ENCODE results near the gene PRPSAP1. TPM values are rescaled to one million over a fixed set of nuclear protein-coding genes. Genes with fewer than 3 reads are reported as not detected.

Gene PRPSAP1
- total and polyA plus RNA-seq, 2 of the 8 experiments (the other 6 are each of a cell fraction or from before 2014, with no cell fraction given): 32.0 to 54.2 TPM

- Histone ChIP-seq H2AFZ (ENCODE audit: low read length) (no peak overlapping the region), H3K79me2 (ENCODE audit: control insufficient read depth in 1 of 2, insufficient read depth in 2 of 2, low read length in 2 of 2) (no peaks in the 10 kb centered on the region), H4K8ac (ENCODE audit: extremely low read depth, insufficient read depth, low read length) (no peak overlapping the region), H3K79me1 (ENCODE audit: low read depth, low read length) (no peaks in the 10 kb centered on the region), H3K36me3 (ENCODE audit: control insufficient read depth in 2 of 4, insufficient read depth in 4 of 4, low read length in 3 of 4) (peaks cover 0 to 4% (median 0%) of the 10 kb centered on the region in 4 experiments; a peak in 1 of 8 replicates), H2BK15ac (ENCODE audit: low read length) (no peak overlapping the region), H3K18ac (ENCODE audit: extremely low read depth, low read length) (no peak overlapping the region), H3K9me3 (ENCODE audit: insufficient read depth in 2 of 2, low read depth in 1 of 2, low read length in 1 of 2) (no peaks in the 10 kb centered on the region), H3K27me3 (replicated peaks in 1 of 4; ENCODE audit: control insufficient read depth in 3 of 4, extremely low read depth in 1 of 4, insufficient read depth in 3 of 4, low read length in 3 of 4) (no peaks in the 10 kb centered on the region), H3K4me3 (ENCODE audit: extremely low read depth in 1 of 4, insufficient read depth in 2 of 4, low read depth in 3 of 4, low read length in 4 of 4) (no peak overlapping the region), H3K56ac (replicated peaks; ENCODE audit: insufficient read length, low read depth, low read length) (no peak overlapping the region), H3K23me2 (ENCODE audit: low read depth, low read length) (no peaks in the 10 kb centered on the region), H3K4me2 (ENCODE audit: insufficient read depth in 1 of 2, low read depth in 2 of 2, low read length in 2 of 2) (no peak overlapping the region), H2BK12ac (ENCODE audit: low read depth, low read length) (no peak overlapping the region), H3K9ac (replicated peaks in 1 of 4; ENCODE audit: extremely low read depth in 1 of 4, low read depth in 3 of 4, low read length in 3 of 4) (no peak overlapping the region), H3K14ac (ENCODE audit: insufficient read length) (no peak overlapping the region), H2BK20ac (ENCODE audit: low read length) (no peak overlapping the region), H2BK120ac (replicated peaks; ENCODE audit: low read depth, low read length) (no peak overlapping the region), H3K27ac (ENCODE audit: low read depth, low read length) (no peak overlapping the region), H2BK5ac (ENCODE audit: low read depth, low read length) (no peak overlapping the region), H2AK5ac (ENCODE audit: low read depth, low read length) (no peak overlapping the region), H3K23ac (ENCODE audit: insufficient read length) (no peak overlapping the region), H4K20me1 (replicated peaks in 1 of 2; ENCODE audit: control insufficient read depth in 1 of 2, insufficient read depth in 2 of 2, low read length in 2 of 2) (peaks cover 0 to 4% of the 10 kb centered on the region in 2 experiments), H4K5ac (ENCODE audit: insufficient read length, low read depth, low read length) (no peak overlapping the region), H3K4me1 (replicated peaks in 1 of 4; ENCODE audit: control insufficient read depth in 3 of 4, insufficient read depth in 4 of 4, low read length in 3 of 4) (no peaks in the 10 kb centered on the region), H4K91ac (replicated peaks; ENCODE audit: insufficient read length, low read length) (no peak overlapping the region), H3K4ac (replicated peaks; ENCODE audit: insufficient read length, low read depth, low read length) (no peak overlapping the region)
- no peak for FAIRE-seq
- POLR2A ChIA-PET (ENCODE audit: partially characterized antibody): no interaction called here
- 92% methylated on average over 5 of the region's 5 CpGs; no CpG with 5 or more reads in 1 of the 2 experiments for WGBS, 2 experiments (ENCODE audit: extremely low coverage in 1 of 2, insufficient coverage in 1 of 2, insufficient read length in 1 of 2, insufficient replicate concordance in 2 of 2, low coverage in 1 of 2, low lambda C conversion rate in 2 of 2, missing lambda C conversion rate in 1 of 2)
- DNase-seq (ENCODE audit: low read depth in 1 of 2, low spot score in 2 of 2): no peak
- CTCF ChIA-PET (ENCODE audit: partially characterized antibody): interaction anchor here (1.2 to 7.7 kb wide), 5 partner anchors 8 to 145 kb away, joined by 3 to 76 read pairs (median 13); partner anchors contain the start of gene SPHK1
These were observed 56.8 kb downstream of the PRPSAP1 start for GRCh38 chr17:76296889-76297288.
